PFSK-1 (cell line): ENCODE results near the gene LYRM9.

Experiments used
- FOXP2 ChIP-seq: optimal IDR thresholded peaks from 2 replicates; pipeline ENCODE3; 2011; ENCODE audit warnings: borderline replicate concordance, control low read depth, inconsistent platforms; ENCODE audit not compliant: insufficient read depth; ENCODE audit errors: extremely low read length, extremely low read depth
- POLR2AphosphoS5 ChIP-seq: IDR thresholded peaks from 2 replicates; pipeline ENCODE4 v1.6.1; 2012; ENCODE audit warnings: low read depth, mild to moderate bottlenecking, control low read depth, low read length, moderate library complexity
- SIN3A ChIP-seq: IDR thresholded peaks from 2 replicates; pipeline ENCODE4 v1.6.1; 2012; ENCODE audit warnings: mild to moderate bottlenecking, low read length, moderate library complexity, borderline replicate concordance; ENCODE audit not compliant: insufficient read depth
- TAF1 ChIP-seq: IDR thresholded peaks from 2 replicates; pipeline ENCODE4 v1.6.1; 2012; ENCODE audit warnings: low read length, control low read depth, borderline replicate concordance; ENCODE audit not compliant: insufficient read depth
- TF ChIP-seq, protein P1 (sequence below), 2 experiments: IDR thresholded peaks; 2 replicates each; pipeline versions ENCODE4 v1.6.1 to v1.8.0; 2011 to 2012; ENCODE audit warnings: low read depth in 2 of 2, low read length in 2 of 2, control low read depth in 1 of 2, inconsistent platforms in 1 of 2, mild to moderate bottlenecking in 1 of 2, moderate library complexity in 1 of 2; ENCODE audit not compliant: insufficient read depth in 1 of 2

Gene LYRM9

DNA sequence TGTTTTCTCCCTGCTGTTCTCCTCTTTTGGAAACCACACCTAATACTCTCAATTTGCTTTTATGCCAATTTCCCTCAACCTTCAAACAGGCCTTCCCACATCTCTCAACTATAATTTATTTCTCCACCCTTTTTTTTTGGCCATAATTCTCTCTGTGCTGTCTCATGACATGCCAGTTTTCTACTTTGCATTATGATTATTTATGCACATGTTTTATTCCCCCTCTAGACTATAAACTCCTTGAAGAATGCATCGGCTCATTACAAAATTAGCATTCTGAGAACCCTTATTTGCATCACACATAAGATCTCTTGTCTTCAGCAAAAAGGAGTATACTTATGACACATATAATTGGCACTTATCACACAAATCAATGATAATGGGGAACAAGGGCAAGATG lies 10.9 kb upstream of the LYRM9 start:
- TF ChIP-seq FOXP2 (no peak), SIN3A (no peak), POLR2AphosphoS5 (no peak), TAF1 (no peak)
- TF ChIP-seq, protein P1, sequence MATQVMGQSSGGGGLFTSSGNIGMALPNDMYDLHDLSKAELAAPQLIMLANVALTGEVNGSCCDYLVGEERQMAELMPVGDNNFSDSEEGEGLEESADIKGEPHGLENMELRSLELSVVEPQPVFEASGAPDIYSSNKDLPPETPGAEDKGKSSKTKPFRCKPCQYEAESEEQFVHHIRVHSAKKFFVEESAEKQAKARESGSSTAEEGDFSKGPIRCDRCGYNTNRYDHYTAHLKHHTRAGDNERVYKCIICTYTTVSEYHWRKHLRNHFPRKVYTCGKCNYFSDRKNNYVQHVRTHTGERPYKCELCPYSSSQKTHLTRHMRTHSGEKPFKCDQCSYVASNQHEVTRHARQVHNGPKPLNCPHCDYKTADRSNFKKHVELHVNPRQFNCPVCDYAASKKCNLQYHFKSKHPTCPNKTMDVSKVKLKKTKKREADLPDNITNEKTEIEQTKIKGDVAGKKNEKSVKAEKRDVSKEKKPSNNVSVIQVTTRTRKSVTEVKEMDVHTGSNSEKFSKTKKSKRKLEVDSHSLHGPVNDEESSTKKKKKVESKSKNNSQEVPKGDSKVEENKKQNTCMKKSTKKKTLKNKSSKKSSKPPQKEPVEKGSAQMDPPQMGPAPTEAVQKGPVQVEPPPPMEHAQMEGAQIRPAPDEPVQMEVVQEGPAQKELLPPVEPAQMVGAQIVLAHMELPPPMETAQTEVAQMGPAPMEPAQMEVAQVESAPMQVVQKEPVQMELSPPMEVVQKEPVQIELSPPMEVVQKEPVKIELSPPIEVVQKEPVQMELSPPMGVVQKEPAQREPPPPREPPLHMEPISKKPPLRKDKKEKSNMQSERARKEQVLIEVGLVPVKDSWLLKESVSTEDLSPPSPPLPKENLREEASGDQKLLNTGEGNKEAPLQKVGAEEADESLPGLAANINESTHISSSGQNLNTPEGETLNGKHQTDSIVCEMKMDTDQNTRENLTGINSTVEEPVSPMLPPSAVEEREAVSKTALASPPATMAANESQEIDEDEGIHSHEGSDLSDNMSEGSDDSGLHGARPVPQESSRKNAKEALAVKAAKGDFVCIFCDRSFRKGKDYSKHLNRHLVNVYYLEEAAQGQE (IDR thresholded peaks at IDR 0.05; ENCODE audit: insufficient read depth in 1 of 2, low read depth in 2 of 2, low read length in 2 of 2): no peak

DNA sequence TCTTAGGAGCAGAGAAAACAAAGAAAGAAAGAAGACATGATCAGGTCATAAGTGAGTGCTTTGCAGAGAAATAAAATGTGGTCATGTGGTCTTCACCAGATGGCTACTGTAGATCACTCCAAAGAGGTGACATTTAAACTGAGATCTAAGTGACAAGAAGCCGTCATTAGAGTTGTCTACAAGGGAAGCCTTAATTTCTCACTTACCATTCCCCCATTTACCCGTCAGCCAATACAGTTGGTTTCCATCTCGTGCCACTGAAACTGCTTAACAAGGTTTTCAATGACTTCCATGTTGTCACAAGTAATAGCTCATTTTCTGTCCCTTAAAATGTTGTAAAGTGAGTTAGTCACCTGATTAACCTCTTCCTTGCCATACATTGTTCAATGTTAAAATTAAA lies 6.4 kb upstream of the LYRM9 start:
- TF ChIP-seq FOXP2: no peak
- TF ChIP-seq POLR2AphosphoS5: no peak
- no peak for TF ChIP-seq SIN3A
- no peak for TF ChIP-seq TAF1
- TF ChIP-seq, protein P1 (IDR thresholded peaks at IDR 0.05; ENCODE audit: insufficient read depth in 1 of 2, low read depth in 2 of 2, low read length in 2 of 2): no peak

DNA sequence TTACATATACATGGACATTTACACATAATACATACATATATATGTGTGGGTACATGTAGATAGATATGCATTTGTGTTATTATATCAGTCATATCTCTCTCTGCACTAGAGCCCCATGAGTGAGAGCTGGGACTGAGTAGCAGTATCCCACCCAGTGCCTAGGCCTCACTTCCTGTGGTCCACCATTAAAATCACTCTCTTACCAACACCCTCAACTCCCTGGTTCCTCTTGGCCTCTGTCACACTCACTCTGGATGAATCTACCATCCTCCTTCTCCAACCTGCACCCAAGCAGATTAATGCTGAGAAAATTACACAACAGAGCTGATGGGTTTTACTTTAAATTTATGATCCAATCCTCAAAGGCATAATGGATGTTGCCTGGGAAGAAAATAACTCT lies 4.9 kb upstream of the LYRM9 start:
- TF ChIP-seq, protein P1 (IDR thresholded peaks at IDR 0.05; ENCODE audit: insufficient read depth in 1 of 2, low read depth in 2 of 2, low read length in 2 of 2): no peak
- TF ChIP-seq SIN3A (no peak), TAF1 (no peak), FOXP2 (no peak), POLR2AphosphoS5 (no peak)

DNA sequence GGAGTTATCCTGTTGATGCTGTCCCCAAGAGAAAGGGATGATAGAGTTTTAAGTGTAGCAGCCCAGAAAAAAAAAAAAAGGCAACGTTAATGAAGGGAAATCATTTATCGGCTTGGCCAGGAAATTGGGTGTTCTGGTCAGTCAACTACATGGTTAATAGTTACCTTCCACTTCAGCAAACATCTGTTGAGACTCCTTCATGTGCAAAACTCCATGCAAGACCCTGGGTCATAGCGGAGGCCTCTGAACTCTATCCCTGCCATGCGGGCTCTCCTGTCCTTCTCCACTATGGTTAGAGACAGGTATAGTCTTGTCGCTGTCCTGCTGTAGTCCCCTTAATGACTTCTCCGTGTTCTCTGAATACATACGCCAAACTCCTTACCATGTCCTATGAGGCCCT lies 3.5 kb upstream of the LYRM9 start:
- no peak for TF ChIP-seq FOXP2
- no peak for TF ChIP-seq POLR2AphosphoS5
- no peak for TF ChIP-seq TAF1
- TF ChIP-seq, protein P1 (IDR thresholded peaks at IDR 0.05; ENCODE audit: insufficient read depth in 1 of 2, low read depth in 2 of 2, low read length in 2 of 2): no peak
- TF ChIP-seq SIN3A: no peak

DNA sequence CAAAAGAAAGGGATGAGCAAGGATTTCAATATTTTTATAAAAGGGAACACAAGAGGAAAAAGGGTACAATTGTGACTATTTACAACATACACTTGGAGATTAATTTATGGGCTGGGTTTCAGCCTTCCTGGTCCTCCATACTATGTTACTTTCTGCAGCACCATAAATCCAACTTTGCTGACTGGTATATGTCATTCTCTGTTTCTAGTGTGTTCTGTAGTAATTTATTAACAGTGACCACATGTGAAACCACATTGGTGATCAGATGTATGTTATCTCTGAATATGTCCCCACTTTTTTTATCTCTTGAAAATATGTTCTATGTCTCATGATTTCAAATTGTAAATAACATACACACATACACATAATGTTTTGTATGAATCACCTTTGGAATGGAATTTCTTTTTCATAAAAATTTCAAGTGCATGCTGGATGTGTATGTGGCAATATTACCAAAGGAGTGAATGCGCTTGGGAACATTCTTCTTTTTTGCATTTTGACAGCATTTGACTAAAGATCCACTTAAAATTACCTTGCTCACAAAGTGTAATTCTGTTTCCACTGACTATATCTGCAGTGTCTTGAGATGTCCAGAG lies 2.9 kb upstream of the LYRM9 start:
- TF ChIP-seq, protein P1 (IDR thresholded peaks at IDR 0.05; ENCODE audit: insufficient read depth in 1 of 2, low read depth in 2 of 2, low read length in 2 of 2): no peak
- TF ChIP-seq TAF1 (no peak), POLR2AphosphoS5 (no peak), FOXP2 (no peak)
